ENCODE measurements around the gene POLR2J.

The POLR2J gene

DNA sequence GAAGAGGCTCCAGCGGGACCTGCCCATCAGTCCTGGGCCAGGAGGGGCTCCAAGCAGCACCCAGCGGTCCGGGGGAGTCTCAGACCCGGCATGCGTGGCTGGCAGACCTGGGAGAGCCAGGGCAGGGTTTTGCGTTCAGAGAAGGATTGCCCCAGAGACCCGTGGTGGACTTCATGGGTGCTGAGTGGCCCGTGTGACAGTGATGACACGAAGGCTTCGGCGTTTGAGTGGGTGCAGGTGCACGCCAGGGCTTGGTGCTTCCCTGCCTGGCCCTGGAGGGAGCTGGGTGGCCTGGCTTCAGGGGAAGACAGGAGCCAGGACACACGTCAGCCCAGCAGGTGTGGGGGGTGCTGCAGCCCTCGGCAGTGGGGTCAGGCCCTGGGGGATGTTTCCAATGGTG, 31.4 kb downstream of the POLR2J start:
- ChIA-PET POLR2A (interaction anchor here (1.0 to 1.6 kb wide), 2 partner anchors 12 to 13 kb away, joined by 3 to 4 read pairs; no protein-coding TSS in a partner anchor), CTCF (interaction anchor here (0.9 kb wide), 1 partner anchor 19 kb away, joined by 3 read pairs; no protein-coding TSS in a partner anchor)
- H3K4me3 ChIP-seq (ENCODE audit: low read depth, low read length): no peak overlapping the region
- TF ChIP-seq, protein P1, sequence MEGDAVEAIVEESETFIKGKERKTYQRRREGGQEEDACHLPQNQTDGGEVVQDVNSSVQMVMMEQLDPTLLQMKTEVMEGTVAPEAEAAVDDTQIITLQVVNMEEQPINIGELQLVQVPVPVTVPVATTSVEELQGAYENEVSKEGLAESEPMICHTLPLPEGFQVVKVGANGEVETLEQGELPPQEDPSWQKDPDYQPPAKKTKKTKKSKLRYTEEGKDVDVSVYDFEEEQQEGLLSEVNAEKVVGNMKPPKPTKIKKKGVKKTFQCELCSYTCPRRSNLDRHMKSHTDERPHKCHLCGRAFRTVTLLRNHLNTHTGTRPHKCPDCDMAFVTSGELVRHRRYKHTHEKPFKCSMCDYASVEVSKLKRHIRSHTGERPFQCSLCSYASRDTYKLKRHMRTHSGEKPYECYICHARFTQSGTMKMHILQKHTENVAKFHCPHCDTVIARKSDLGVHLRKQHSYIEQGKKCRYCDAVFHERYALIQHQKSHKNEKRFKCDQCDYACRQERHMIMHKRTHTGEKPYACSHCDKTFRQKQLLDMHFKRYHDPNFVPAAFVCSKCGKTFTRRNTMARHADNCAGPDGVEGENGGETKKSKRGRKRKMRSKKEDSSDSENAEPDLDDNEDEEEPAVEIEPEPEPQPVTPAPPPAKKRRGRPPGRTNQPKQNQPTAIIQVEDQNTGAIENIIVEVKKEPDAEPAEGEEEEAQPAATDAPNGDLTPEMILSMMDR (IDR thresholded peaks at IDR 0.05; ENCODE audit: insufficient read depth, low read length, missing control alignments): no peak
- DNase-seq (ENCODE audit: low read depth, low spot score): no peak

DNA sequence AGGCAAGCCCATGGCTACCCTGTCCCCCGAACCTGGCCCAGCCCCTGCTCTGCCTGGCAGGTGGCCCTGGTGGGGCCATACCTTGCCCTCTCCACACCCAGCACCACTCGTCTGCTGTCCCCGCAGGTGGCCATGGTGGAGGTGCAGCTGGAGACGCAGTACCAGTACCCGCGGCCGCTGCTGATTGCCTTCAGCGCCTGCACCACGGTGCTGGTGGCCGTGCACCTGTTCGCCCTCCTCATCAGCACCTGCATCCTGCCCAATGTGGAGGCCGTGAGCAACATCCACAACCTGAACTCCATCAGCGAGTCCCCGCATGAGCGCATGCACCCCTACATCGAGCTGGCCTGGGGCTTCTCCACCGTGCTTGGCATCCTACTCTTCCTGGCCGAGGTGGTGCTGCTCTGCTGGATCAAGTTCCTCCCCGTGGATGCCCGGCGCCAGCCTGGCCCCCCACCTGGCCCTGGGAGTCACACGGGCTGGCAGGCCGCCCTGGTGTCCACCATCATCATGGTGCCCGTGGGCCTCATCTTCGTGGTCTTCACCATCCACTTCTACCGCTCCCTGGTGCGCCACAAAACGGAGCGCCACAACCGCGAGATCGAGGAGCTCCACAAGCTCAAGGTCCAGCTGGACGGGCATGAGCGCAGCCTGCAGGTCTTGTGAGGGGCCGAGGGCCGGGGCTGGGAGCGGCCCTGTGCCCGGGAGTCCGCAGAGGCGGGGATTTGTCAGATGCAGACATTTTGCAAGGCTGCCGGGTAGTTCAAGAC, 32.1 kb downstream of the POLR2J start:
- TF ChIP-seq, protein P1 (IDR thresholded peaks at IDR 0.05; ENCODE audit: insufficient read depth, low read length, missing control alignments): no peak
- POLR2A ChIA-PET: no interaction called here
- DNase-seq (ENCODE audit: low read depth, low spot score): no peak
- CTCF ChIA-PET: no interaction called here
- no peak overlapping the region for H3K4me3 ChIP-seq (ENCODE audit: low read depth, low read length)

DNA sequence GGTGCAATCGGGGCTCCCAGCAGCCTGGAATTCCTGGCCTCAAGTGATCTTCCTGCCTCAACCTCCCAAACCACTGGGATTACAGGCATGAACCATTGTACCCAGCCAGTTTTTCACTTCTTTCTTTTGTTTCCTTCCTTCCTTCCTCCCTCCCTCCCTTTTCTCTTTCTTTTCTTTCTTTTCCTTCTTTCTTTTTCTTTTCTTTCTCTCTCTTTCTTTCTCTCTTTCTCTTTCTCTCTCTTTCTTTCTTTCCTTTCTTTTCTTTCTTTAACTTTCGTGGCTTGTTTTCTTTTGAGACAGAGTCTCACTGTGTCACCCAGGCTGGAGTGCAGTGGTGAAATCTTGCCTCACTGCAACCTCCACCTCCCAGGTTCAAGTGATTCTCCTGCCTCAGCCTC, 33.0 kb downstream of the POLR2J start:
- TF ChIP-seq, protein P1 (IDR thresholded peaks at IDR 0.05; ENCODE audit: insufficient read depth, low read length, missing control alignments): no peak
- ChIA-PET CTCF (interaction anchor here (1.8 kb wide), 1 partner anchor 22 kb away, joined by 7 read pairs; no protein-coding TSS in a partner anchor), POLR2A (no interaction called here)
- no peak overlapping the region for H3K4me3 ChIP-seq (ENCODE audit: low read depth, low read length)
- no peak for DNase-seq (ENCODE audit: low read depth, low spot score)

DNA sequence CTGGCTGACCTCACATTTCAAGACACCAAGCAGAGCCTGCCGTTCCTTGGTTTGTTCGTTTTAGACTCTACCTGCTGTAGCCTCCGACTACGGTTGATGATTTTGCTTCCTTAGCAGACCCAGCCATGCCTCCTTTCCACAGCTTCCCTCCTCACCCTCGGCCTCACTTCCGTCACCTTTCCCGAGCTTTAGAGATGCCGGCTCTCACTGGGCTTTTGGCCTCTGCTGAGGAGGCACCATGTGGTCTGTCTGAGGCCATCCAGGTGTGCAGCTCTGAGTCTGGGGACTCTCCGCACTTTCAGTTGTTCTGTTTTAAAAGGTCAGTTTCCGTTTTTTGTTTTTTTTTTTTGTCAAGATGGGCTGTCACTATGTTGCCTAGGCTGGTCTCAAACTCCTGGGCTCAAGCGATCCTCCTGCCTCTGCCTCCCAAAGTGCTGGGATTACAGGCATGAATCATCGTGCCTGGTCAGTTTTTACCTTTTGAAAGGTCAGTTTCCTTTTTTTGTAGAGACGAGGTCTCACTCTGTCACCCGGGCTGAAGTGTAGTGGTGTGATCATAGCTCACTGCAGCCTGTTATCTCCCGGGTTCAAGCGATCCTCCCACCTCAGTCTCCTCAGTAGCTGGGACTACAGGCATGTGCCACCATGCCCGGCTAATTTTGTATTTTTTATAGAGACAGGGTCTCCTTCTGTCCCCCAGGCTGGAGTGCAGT, 33.6 kb downstream of the POLR2J start:
- H3K4me3 ChIP-seq (ENCODE audit: low read depth, low read length): no peak overlapping the region
- TF ChIP-seq, protein P1 (IDR thresholded peaks at IDR 0.05; ENCODE audit: insufficient read depth, low read length, missing control alignments): no peak
- CTCF ChIA-PET: interaction anchor here (1.8 kb wide), 1 partner anchor 22 kb away, joined by 7 read pairs; no protein-coding TSS in a partner anchor
- POLR2A ChIA-PET: no interaction called here
- DNase-seq (ENCODE audit: low read depth, low spot score): no peak

DNA sequence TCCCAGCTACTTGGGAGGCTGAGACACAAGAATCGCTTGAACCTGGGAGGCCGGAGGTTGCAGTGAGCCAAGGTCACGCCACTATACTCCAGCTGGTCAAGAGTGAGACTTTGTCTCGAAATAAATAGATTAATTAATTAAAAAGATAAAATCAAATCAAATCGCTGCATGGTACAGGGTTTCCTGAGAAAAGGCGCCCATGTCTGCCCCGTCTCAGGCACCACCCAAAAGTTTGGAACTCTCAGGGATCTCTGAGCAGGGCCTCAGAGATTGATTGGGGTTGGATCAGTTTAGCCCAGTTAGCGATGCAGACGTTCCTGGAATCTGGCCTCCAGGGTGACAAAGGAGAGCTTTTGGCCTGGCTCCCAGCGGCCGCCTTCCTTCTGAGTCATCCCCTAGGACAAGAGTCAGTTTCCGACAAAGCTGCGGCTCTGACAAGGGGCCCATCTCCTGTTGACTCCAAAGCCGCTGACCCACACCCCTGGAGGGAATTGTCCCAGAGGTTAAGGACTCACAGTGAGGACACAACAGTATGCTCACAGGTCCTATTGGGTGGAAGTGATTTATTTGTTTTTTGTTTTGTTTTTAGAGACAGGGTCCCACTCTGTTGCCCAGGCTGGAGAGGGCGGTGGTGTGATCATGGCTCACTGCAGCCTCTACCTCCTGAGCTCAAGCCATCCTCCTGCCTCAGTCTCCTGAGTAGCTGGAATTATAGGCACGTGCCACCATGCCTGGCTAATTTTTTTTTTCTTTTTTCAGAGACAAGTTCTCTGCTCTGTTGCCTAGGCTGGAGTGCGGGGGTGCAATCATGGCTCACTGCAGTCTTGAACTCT, 38.5 kb downstream of the POLR2J start:
- ChIA-PET CTCF (interaction anchor here (0.7 to 2.3 kb wide), 3 partner anchors 12 to 27 kb away, joined by 3 to 6 read pairs (median 6); partner anchors contain the start of gene ALKBH4), POLR2A (no interaction called here)
- DNase-seq (ENCODE audit: low read depth, low spot score): no peak
- H3K4me3 ChIP-seq (ENCODE audit: low read depth, low read length): no peak overlapping the region
- TF ChIP-seq, protein P1 (IDR thresholded peaks at IDR 0.05; ENCODE audit: insufficient read depth, low read length, missing control alignments): no peak
